Right cardiac atrium (tissue), 5 donors: Measurements from ENCODE around the gene ETV6. TPM values are rescaled to one million over a fixed set of nuclear protein-coding genes. Genes with fewer than 3 reads are reported as not detected.
A peak's percentile ranks its signal among the peaks of the same experiment; 100 is the strongest.

Experiments
- ATAC-seq, 2 donors: fragments of 200-7000 bp; cut with Tn5 transposase; one replicate each; pipeline versions ENCODE4 v1.8.0 to v1.9.1; 2020; ENCODE audit warnings: moderate library complexity in 2 of 2, mild to moderate bottlenecking in 1 of 2
- DNase-seq, 3 donors: peaks; one replicate each; pipeline ENCODE4 v3.0.0-alpha.2; 2020
- H3K27ac ChIP-seq: one replicate; pipeline ENCODE4 v1.5.1; 2013; ENCODE audit warnings: mild to moderate bottlenecking, low read length, control low read depth, moderate library complexity
- H3K27me3 ChIP-seq: one replicate; pipeline ENCODE4 v1.6.1; 2013; ENCODE audit not compliant: control insufficient read depth, insufficient read depth
- H3K4me1 ChIP-seq: one replicate; pipeline ENCODE4 v1.6.1; 2013; ENCODE audit warnings: low read length; ENCODE audit not compliant: control insufficient read depth, insufficient read depth
- H3K4me3 ChIP-seq: one replicate; pipeline ENCODE4 v1.5.1; 2013; ENCODE audit warnings: low read length, control low read depth
- H3K9me3 ChIP-seq: one replicate; pipeline ENCODE4 v1.6.1; 2013; ENCODE audit warnings: low read length; ENCODE audit not compliant: control insufficient read depth
- WGBS: extraction: QIAGEN DNeasy Blood & Tissue Kit; methylation state at CpG from one replicate; pipeline ENCODE4 v1.1.7; 2013; 5-methylcytosine and 5-hydroxymethylcytosine counted together
- intact Hi-C, 4 donors: fragments of 100-400 bp; cut with DNase I; formaldehyde crosslinking; loops; one replicate each; pipeline versions ENCODE4 v1.11.0 to v1.14.0; 2022 to 2023
- polyA plus RNA-seq: library from polyadenylated mRNA; stranded (reverse); fragments of 200-250 nt; gene quantifications from one replicate; pipeline ENCODE4 v1.2.3, GENCODE V29; 2013
- total RNA-seq, 4 donors: library from RNA; stranded (reverse); fragmentation: NEBNext Ultra II Directional; extraction: Animal tissue kit (Norgen Biotek cat#: 25700); gene quantifications; one replicate each; pipeline ENCODE4 v1.2.1, GENCODE V29; 2021
- donor health status: healthy with polysubstance abuse.
- donor health status: DM: no; HTN: yes; CAD: no.
- donor health status: DM: no; HTN: no; CAD: no.
- donor health status: DM: no; HTN: yes; CAD: no; lungs with severe emphysema.
- donor health status: DM: yes; HTN: yes; CAD: no.

Gene ETV6
- total and polyA plus RNA-seq, 5 donors = 2.9 to 31.4 (median 11.7) TPM

DNA sequence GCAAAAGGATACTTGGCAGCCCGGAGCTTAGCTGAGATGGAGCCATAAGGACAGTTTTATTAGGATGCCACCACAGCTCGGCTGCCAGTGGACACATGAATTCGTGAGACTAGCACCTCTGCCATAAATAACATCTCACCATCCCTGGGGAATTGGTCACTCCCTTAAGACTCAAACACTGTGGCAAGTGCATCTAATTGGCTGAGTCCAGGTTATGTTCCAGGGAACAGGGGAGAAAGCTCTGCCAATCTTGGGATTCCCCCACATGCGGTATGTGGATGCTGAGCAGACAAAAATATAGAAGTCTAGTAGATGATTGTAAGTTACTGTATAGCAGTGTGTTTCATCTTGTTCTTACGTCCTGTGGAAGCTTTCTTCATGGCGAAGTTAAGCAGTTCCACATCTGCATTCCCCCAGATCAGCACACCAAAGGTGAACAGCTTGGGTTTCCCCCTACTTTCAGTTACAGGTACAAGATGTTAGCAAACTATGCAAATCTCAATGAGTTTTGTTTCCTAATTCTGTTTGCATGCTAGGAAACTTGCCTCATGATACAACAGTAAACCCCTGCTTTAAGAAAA lies 131.1 kb downstream of the ETV6 start:
- intact Hi-C loops = no loop called here

DNA sequence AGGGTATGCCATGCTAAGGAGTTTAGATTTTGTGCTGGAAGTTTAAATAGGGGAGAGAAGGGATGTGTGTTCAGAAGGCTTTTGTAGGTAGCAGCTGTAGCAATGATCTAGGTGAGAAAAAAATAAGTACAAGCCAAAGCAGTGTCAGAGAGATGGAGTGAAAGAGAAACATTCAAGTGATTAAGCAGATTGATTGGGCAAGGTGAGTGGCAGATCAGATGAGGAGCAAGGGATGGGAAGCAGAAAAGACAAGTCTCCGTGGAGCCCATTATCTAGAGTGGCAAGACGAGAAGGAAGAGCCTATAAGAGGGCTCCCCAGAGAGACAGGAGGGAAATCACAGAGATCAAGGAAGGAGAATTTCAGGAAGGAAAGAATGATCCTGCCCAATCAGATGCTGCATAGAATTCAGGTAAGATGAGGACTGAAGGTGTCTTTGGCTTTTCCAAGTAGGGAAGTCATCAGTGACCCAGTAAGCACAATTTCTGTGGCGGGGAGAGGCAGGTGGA lies 133.5 kb downstream of the ETV6 start:
- no peaks in the 10 kb centered on the region for H3K27me3 ChIP-seq
- ATAC-seq (no peak), DNase-seq (no peak)
- no peak overlapping the region for H3K27ac ChIP-seq
- 86% methylated on average over 3 of the region's 3 CpGs for WGBS
- peaks cover 11% of the 10 kb centered on the region for H3K4me1 ChIP-seq
- no peak overlapping the region for H3K4me3 ChIP-seq
- intact Hi-C loops = no loop called here
- no peaks in the 10 kb centered on the region for H3K9me3 ChIP-seq

More for the DNA sequence above, 131.1 kb downstream of the ETV6 start:
- no peaks in the 10 kb centered on the region for H3K27me3 ChIP-seq
- H3K4me1 ChIP-seq = peaks cover 11% of the 10 kb centered on the region
- H3K9me3 ChIP-seq = no peaks in the 10 kb centered on the region
- H3K4me3 ChIP-seq = no peak overlapping the region
- ATAC-seq = peak; percentile 60 to 73
- no peak overlapping the region for H3K27ac ChIP-seq
- WGBS = 73% methylated on average over 6 of the region's 6 CpGs
- no peak for DNase-seq

DNA sequence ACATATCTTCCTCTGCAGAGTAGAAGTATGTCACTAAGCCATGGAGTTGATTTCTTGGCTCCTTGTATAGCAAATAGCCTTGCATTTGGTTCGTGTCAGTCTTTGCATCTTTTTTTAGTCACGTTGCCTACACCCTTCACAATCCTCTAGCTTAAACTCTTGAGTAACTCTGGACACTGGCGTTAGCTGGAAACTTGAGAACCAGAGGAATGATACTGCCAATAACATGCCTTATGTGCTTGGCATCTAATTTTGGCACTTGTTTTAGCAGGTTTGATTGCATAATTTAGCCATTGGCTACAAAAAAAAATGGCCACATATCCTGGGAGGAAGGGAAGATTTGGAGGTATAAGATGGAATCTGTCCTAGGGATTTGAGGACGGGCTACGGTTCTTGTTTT lies 136.2 kb downstream of the ETV6 start:
- ATAC-seq = peak; percentile 71 to 73
- Histone ChIP-seq H3K9me3 (no peaks in the 10 kb centered on the region), H3K4me3 (no peak overlapping the region), H3K4me1 (peaks cover 3% of the 10 kb centered on the region), H3K27ac (peak overlapping the region; percentile 17), H3K27me3 (no peaks in the 10 kb centered on the region)
- 64% methylated on average over 5 of the region's 5 CpGs for WGBS
- intact Hi-C loops = no loop called here
- no peak for DNase-seq

DNA sequence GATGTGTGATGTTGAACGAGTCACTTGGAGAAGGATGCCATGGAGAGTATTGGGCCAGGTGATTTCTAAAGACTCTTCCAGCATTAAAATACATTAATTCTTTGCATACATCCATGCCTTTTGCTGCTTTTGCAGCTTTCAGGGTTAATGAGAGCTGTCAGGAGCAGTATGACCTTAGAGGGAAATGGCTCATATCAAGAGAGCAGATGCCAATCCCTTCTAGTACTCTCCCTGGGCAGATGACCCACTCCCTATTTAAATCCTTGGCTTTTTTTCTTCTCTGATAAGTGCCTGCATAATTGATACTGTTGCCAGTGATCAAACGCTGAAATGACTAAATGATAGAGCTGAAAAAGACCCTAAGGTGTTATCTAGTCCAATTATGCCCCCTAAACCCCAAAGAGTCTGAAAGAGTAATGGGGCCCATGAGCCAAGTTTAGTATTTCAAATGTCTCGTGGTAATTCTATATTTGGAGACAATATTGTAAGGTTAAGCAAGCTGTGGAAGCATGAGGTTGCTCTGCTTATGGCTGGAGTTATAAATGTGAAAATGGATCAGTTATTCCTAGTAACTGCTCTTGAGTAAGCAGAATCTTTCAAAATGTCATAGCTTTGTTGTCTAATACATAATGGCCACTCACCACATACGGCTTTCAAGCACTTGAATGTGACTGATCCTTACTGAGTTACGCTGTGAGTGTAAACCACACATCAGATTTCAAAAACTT lies 137.3 kb downstream of the ETV6 start:
- DNase-seq (no peak), ATAC-seq (peak; percentile 29 to 66)
- Histone ChIP-seq H3K9me3 (no peaks in the 10 kb centered on the region), H3K27ac (no peak overlapping the region), H3K4me3 (no peak overlapping the region), H3K4me1 (peaks cover 2% of the 10 kb centered on the region), H3K27me3 (no peaks in the 10 kb centered on the region)
- WGBS = 68% methylated on average over 5 of the region's 5 CpGs
- intact Hi-C loops = no loop called here

DNA sequence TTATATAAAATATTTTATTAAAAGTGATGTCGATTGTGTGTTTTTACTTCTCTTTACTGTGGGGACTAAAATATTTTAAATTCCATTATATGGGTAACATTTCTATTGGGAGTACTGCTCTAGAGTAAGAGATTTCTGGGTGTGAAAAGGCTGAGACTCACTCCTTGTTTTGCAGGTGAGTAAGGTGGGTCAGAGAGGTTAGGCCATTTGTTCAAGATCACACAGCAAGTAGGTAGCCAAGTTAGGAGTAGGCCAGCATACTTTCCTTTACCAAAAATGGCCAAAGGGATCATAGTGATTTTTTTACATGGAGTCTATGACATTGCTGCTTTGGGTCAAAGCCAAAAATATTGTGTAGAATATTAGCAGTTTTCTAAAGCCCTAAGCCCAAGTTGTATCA lies 138.0 kb downstream of the ETV6 start:
- no peak overlapping the region for H3K4me3 ChIP-seq
- intact Hi-C loops = no loop called here
- no peaks in the 10 kb centered on the region for H3K27me3 ChIP-seq
- ATAC-seq (no peak), DNase-seq (no peak)
- 93% methylated on average over 1 of the region's 1 CpG for WGBS
- peaks cover 2% of the 10 kb centered on the region for H3K4me1 ChIP-seq
- no peaks in the 10 kb centered on the region for H3K9me3 ChIP-seq
- H3K27ac ChIP-seq = no peak overlapping the region

DNA sequence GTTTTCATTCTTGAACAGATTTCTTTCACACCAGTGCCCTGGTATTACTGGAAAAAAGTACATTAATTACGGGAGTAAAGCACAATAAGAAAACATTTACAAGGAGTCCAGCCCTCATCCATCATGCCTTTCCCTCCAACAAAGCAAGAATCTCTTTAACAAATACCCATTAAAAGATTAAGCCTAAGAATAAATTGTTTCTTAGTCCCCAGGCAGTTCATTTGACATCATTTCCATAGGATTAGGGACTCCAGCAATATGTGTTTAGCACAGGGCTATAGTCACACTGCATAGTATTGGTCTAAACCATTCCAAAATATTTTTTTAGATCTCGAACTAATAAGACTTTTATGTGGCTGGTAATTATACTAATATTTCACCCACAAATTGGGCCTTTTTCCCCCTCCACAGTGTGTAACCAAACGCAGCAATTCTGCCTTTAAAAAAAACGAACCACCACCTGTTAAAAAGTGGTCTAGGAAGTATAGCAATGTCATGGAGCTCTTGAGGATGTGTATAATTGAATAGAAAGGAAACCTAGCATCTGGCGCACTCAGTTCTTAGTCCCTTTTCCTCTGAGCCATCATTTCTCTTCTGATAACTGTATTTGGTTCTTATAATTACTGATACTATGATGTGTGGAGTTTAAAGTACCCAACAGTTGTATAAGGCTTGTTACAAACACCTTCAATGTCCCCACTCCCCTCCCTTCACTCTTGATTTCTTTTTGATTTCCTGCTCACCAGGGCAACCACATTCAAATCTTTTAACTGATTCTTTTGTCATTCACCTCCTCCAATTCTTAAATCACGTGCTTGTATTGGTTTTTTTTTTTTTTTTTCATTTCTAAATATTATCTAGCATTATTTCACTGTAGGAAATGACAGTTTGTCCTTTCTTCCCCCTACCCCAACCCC lies 138.7 kb downstream of the ETV6 start:
- intact Hi-C loops = no loop called here
- ATAC-seq = no peak

DNA sequence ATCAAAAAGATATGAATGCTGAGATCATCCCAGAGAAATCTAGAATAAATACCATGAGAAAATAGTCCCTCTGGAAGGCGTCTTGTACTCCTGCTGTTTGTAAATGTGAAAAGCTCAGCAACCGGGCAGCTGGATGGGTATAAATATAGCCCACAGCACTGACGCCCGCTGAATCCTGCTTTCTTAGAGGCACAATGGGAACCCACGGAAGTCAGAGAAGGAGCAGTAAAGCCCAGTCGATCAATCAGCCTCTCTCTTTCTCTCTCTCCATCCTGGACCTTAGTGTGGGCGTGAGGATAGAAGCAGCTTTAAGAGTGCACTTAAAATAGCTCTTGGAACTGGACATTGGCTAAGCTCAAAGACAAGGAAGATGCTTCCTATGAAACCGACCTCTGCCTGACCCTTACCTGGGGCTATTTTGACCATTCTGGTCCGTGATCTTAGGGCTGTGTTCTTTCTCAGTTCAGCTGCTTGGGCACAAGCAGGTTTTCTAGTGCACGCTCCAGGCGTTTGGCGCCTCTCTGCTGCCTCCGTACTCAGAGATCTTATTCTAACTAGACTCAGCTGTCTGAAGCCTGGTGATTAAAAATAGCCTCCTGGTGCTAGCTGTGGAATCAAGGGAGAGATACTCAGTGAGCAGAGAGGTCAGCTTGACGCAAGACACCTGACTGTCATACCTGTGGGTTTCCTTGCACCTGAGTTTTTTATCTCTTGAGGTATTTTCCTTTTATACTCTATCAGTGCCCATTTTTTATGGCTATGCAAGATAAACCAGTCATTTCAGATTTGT lies 144.6 kb downstream of the ETV6 start:
- DNase-seq (peak in 1 of 3 donors; percentile 61), ATAC-seq (peak; percentile 40 to 68)
- H3K4me1 ChIP-seq = peaks cover 12% of the 10 kb centered on the region
- H3K4me3 ChIP-seq = peak overlapping the region; percentile 1
- WGBS = 30% methylated on average over 14 of the region's 14 CpGs
- H3K27ac ChIP-seq = peak overlapping the region; percentile 57
- intact Hi-C loops = no loop called here
- no peaks in the 10 kb centered on the region for H3K27me3 ChIP-seq
- H3K9me3 ChIP-seq = no peaks in the 10 kb centered on the region

More for the DNA sequence above, 138.7 kb downstream of the ETV6 start:
- no peaks in the 10 kb centered on the region for H3K4me1 ChIP-seq
- no peak for DNase-seq
- WGBS = 82% methylated on average over 6 of the region's 6 CpGs
- no peaks in the 10 kb centered on the region for H3K9me3 ChIP-seq
- no peak overlapping the region for H3K27ac ChIP-seq
- H3K4me3 ChIP-seq = no peak overlapping the region
- no peaks in the 10 kb centered on the region for H3K27me3 ChIP-seq

DNA sequence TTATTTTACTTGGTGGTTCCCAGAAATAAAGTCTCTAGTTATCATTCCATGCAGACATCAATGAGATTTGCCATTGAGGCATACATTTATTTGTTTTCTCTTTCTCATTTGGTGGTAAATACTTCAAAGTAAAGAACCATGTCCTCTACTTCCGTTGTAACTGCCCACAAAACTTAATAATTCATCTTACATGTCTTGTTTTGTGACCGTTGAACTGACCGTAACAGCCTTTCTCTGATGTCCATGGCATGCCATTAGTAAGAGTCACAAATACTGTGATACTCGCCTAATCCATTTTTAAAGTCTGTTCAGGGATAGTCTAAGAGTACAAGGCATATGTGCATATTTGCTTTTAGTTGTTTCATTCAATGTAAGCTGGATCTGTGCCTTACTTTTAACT lies 145.3 kb downstream of the ETV6 start:
- Histone ChIP-seq H3K9me3 (no peaks in the 10 kb centered on the region), H3K4me3 (no peak overlapping the region), H3K27ac (no peak overlapping the region), H3K27me3 (no peaks in the 10 kb centered on the region), H3K4me1 (peaks cover 12% of the 10 kb centered on the region)
- 88% methylated on average over 4 of the region's 4 CpGs for WGBS
- ATAC-seq = no peak
- DNase-seq = no peak
- intact Hi-C loops = no loop called here

DNA sequence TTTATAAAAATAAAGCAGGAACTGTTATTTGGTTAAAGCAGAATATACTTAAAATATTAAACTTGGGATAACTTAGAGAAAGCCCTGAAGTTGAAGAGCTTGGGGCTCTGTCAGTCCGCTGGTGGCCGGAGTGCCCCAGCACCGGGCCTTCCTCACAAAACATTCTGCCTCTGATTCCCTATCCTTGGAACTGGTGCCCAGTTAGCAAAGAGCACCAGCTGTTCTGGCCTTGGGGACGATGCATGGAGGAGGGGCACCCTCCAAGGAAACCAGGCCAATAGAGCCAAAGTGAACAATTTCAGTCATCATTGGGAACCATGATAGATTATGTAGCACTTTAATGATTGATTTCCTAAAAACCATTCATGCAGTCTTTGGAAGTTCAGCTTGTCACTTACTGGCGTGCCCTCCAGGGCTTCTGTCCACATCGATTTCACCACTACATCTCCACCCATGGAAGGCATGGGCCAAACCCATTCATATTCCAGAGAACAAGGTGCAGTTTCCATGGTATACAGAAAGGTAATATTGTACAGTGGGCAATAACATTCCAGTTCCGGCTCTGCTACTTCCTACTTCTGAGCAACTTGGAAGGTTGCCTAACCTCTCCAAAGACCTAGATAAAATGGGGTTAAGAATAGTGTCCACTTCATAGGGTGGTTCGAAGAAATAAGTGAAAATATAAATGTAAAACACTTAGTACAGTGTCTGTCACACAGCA lies 145.9 kb downstream of the ETV6 start:
- 67% methylated on average over 8 of the region's 8 CpGs for WGBS
- Histone ChIP-seq H3K9me3 (no peaks in the 10 kb centered on the region), H3K27ac (no peak overlapping the region), H3K4me3 (no peak overlapping the region), H3K27me3 (no peaks in the 10 kb centered on the region), H3K4me1 (peaks cover 12% of the 10 kb centered on the region)
- intact Hi-C loops = no loop called here
- ATAC-seq (peak in 1 of 2 donors; percentile 6), DNase-seq (no peak)

DNA sequence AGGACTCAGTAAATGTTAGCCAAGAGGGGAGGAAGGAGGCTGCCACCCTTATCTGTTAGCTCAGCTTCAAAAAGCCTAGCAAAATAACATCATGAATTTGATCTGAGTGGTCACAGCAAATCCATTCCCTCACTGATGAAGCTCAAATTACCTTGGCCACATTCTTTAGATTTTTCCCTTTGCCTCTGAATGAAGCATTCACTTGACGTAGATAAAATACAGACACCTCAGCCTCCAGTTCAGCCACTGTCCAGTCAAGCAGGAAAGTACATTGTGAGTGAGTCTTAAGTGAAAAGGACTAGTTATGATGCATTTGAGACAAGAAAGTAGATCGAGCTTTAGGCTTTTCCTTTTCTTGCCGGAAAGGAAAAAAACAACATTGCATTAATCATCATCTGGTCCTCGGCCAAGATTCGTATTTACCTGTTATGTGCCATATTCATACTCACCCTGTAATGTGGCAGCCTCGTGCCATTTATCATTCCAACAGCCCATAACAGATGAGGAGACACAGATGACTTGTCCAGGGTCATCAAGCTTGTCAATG lies 146.5 kb downstream of the ETV6 start:
- H3K4me1 ChIP-seq = peaks cover 12% of the 10 kb centered on the region

More for the DNA sequence above, 146.5 kb downstream of the ETV6 start:
- WGBS = 61% methylated on average over 6 of the region's 6 CpGs
- no peaks in the 10 kb centered on the region for H3K27me3 ChIP-seq
- no peak for DNase-seq
- intact Hi-C loops = no loop called here
- H3K4me3 ChIP-seq = no peak overlapping the region
- ATAC-seq = no peak
- no peaks in the 10 kb centered on the region for H3K9me3 ChIP-seq
- H3K27ac ChIP-seq = peak overlapping the region; percentile 42
